Measurements from ENCODE around the gene PDGFRB. TPM values are rescaled to one million over a fixed set of nuclear protein-coding genes. Genes with fewer than 3 reads are reported as not detected.

The PDGFRB gene
- total RNA-seq, 1 donor from 2014 or later = 54.6 TPM

DNA sequence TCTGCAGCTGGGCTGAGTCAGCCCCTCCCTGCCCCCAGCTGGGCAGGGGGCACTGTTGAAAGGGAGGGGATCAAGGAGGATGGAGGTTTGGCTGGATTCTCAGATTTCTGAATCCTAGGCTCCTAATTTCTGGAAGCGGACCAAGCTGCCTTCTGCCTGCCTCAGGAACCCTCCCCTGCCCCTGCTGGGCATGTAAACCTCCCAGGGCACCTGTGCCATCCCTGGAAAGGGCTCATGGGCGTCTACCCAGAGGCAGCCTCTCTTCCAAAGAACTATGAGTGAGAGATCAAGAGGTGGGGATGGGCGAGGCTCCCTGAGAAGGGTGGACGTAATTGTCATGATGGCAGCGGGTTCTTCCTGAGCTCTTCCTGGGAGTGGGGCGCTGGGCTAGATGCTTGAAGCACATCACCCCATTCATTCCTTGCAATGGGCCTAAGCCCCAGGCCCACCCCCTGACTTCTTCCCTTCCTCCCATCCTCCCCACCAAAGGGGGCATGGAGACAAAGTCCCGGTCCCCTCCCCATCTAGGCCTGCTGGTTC, 90.9 kb downstream of the PDGFRB start:
- intact Hi-C loops (cut with DNase I) = no loop called here
- no peak for DNase-seq (ENCODE audit: low spot score)

Other genes with a start within 250 kb of the PDGFRB start
- 0.13 TPM for gene PDE6A, start 211.1 kb downstream of the PDGFRB start, total RNA-seq
- 5.8 TPM for gene SLC26A2, start 195.1 kb downstream of the PDGFRB start, total RNA-seq
- 2.7 TPM for gene TIGD6, start 155.2 kb downstream of the PDGFRB start, total RNA-seq
- gene HMGXB3, start 155.1 kb downstream of the PDGFRB start, total RNA-seq = 17.6 TPM
- gene CSF1R, start 69.3 kb downstream of the PDGFRB start, total RNA-seq = 11.9 TPM
- gene CDX1, start 10.9 kb upstream of the PDGFRB start, total RNA-seq = 0.16 TPM
- gene SLC6A7, start 34.2 kb upstream of the PDGFRB start, total RNA-seq = not detected
- 22.7 TPM for gene CAMK2A, start 133.9 kb upstream of the PDGFRB start, total RNA-seq
- gene ARSI, start 147.1 kb upstream of the PDGFRB start, total RNA-seq = 0.38 TPM
- 15.5 TPM for gene TCOF1, start 201.9 kb upstream of the PDGFRB start, total RNA-seq

All from cardiac septum (tissue), 1 donor.